ENCODE results near the gene CDC25A.
A peak's percentile ranks its signal among the peaks of the same experiment; 100 is the strongest.

CDC25A gene

GRCh38 chr3:48194446-48195071 lies 6.3 kb upstream of the CDC25A start:
- peak; percentile 19 for DNase-seq

- no peak for DNase-seq
Measured at GRCh38 chr3:48190911-48191310, 2.7 kb upstream of the CDC25A start.

GRCh38 chr3:48189321-48189720 lies 1.1 kb upstream of the CDC25A start:
- no peak for DNase-seq

GRCh38 chr3:48187579-48188265 lies 495 bp downstream of the CDC25A start:
- DNase-seq = no peak

GRCh38 chr3:48187301-48187578 lies 977 bp downstream of the CDC25A start:
- DNase-seq = no peak

GRCh38 chr3:48186631-48187300 lies 1.5 kb downstream of the CDC25A start:
- DNase-seq = no peak

GRCh38 chr3:48185129-48185528 lies 3.1 kb downstream of the CDC25A start:
- DNase-seq = no peak

- no peak for DNase-seq
Measured at GRCh38 chr3:48184299-48184698, 3.9 kb downstream of the CDC25A start.

- no peak for DNase-seq
Measured at GRCh38 chr3:48180531-48181253, 7.5 kb downstream of the CDC25A start.

GRCh38 chr3:48180021-48180420 lies 8.2 kb downstream of the CDC25A start:
- DNase-seq = no peak

GRCh38 chr3:48178072-48178471 lies 10.1 kb downstream of the CDC25A start:
- DNase-seq = no peak

- no peak for DNase-seq
Measured at GRCh38 chr3:48157950-48158376, 30.3 kb downstream of the CDC25A start.

- no peak for DNase-seq
Measured at GRCh38 chr3:48157202-48157840, 30.9 kb downstream of the CDC25A start.

- no peak for DNase-seq
Measured at GRCh38 chr3:48156163-48156562, 32.1 kb downstream of the CDC25A start.

GRCh38 chr3:48155122-48155521 lies 33.1 kb downstream of the CDC25A start:
- no peak for DNase-seq

- DNase-seq = no peak
Measured at GRCh38 chr3:48151807-48152427, 36.3 kb downstream of the CDC25A start.

GRCh38 chr3:48151058-48151806 lies 37.0 kb downstream of the CDC25A start:
- peak; percentile 33 for DNase-seq

- no peak for DNase-seq
Measured at GRCh38 chr3:48143992-48144391, 44.2 kb downstream of the CDC25A start.

- DNase-seq = no peak
Measured at GRCh38 chr3:48143567-48143966, 44.6 kb downstream of the CDC25A start.

GRCh38 chr3:48142316-48142870 lies 45.8 kb downstream of the CDC25A start:
- no peak for DNase-seq

- DNase-seq = no peak
Measured at GRCh38 chr3:48141604-48142137, 46.5 kb downstream of the CDC25A start.
